CD4-positive, CD25-positive, alpha-beta regulatory T cell (primary cell): ENCODE data around the gene DENND1A. TPM values are rescaled to one million over a fixed set of nuclear protein-coding genes. Genes with fewer than 3 reads are reported as not detected.

Experiments
- ATAC-seq, 2 donors: fragments of 150-1000 bp; cut with Tn5 transposase; one replicate each; pipeline ENCODE4 v1.10.0; 2021; ENCODE audit warnings: low read depth in 2 of 2, moderate number of reproducible peaks in 2 of 2, moderate library complexity in 1 of 2
- DNase-seq, 3 donors: peaks; one replicate each; pipeline versions ENCODE4 v3.0.0 to v3.0.0-alpha.2; 2012 to 2022; ENCODE audit warnings: mixed read lengths in 1 of 3
- H3K27ac ChIP-seq: one replicate; pipeline ENCODE4 v1.7.0; 2013; ENCODE audit warnings: mild to moderate bottlenecking, low read length; ENCODE audit not compliant: insufficient read depth, poor library complexity, severe bottlenecking
- H3K27me3 ChIP-seq: one replicate; pipeline ENCODE4 v1.7.0; 2013; ENCODE audit warnings: low read length; ENCODE audit not compliant: control insufficient read depth, insufficient read depth
- H3K36me3 ChIP-seq: one replicate; pipeline ENCODE4 v1.7.0; 2013; ENCODE audit warnings: mild to moderate bottlenecking, low read length, moderate library complexity; ENCODE audit not compliant: control insufficient read depth, insufficient read depth
- H3K4me1 ChIP-seq: 2 replicates; pipeline ENCODE4 v1.7.0; 2013; ENCODE audit warnings: mild to moderate bottlenecking, low read length; ENCODE audit not compliant: insufficient read depth, control insufficient read depth, poor library complexity, severe bottlenecking
- H3K4me3 ChIP-seq: one replicate; pipeline ENCODE4 v1.7.0; 2013; ENCODE audit warnings: low read depth, mild to moderate bottlenecking, low read length, moderate library complexity
- H3K9me3 ChIP-seq, 2 experiments: 1 replicate in 1 of 2; 2 replicates in 1 of 2; pipeline ENCODE4 v1.7.0; 2013; ENCODE audit warnings: low read length in 2 of 2, mild to moderate bottlenecking in 1 of 2, moderate library complexity in 1 of 2; ENCODE audit not compliant: control insufficient read depth in 2 of 2
- H3K27ac Mint-ChIP-seq, 3 donors: one replicate each; pipeline ENCODE4 v1.8.0; 2020 to 2022; ENCODE audit warnings: mild to moderate bottlenecking in 3 of 3, mixed read lengths in 3 of 3, moderate library complexity in 2 of 3
- H3K27me3 Mint-ChIP-seq: one replicate; pipeline ENCODE4 v1.8.0; 2022; ENCODE audit warnings: mild to moderate bottlenecking, mixed read lengths
- H3K36me3 Mint-ChIP-seq: one replicate; pipeline ENCODE4 v1.8.0; 2020; ENCODE audit warnings: mixed read lengths
- H3K4me1 Mint-ChIP-seq, 4 donors: one replicate each; pipeline ENCODE4 v1.8.0; 2020 to 2022; ENCODE audit warnings: mixed read lengths in 4 of 4, mild to moderate bottlenecking in 1 of 4
- H3K4me3 Mint-ChIP-seq, 4 donors: one replicate each; pipeline ENCODE4 v1.8.0; 2020 to 2022; ENCODE audit warnings: mild to moderate bottlenecking in 4 of 4, mixed read lengths in 4 of 4, moderate library complexity in 3 of 4
- H3K9me3 Mint-ChIP-seq, 7 donors: one replicate each; pipeline ENCODE4 v1.8.0; 2020 to 2022; ENCODE audit warnings: mixed read lengths in 7 of 7, mild to moderate bottlenecking in 3 of 7, moderate library complexity in 2 of 7
- polyA plus RNA-seq, 4 donors: library from polyadenylated mRNA; unstranded; fragments of 300-500 nt; fragmentation: Illumina TruSeq; gene quantifications; one replicate each; pipeline ENCODE4 v1.2.3, GENCODE V29; 2021
- total RNA-seq: library from RNA; stranded (reverse); gene quantifications from one replicate; pipeline ENCODE4 v1.2.3, GENCODE V29; 2022

The DENND1A gene
- total and polyA plus RNA-seq, 5 donors from 2014 or later: 3.5 to 21.8 (median 4.7) TPM

GRCh38 chr9:123655681-123656423 is 274.1 kb downstream of the DENND1A start:
- no peaks in the 10 kb centered on the region for H3K27me3 ChIP-seq
- H3K4me1 ChIP-seq: no peaks in the 10 kb centered on the region
- ATAC-seq (no peak), DNase-seq (no peak)
- peaks cover 0 to 2% (median 0%) of the 10 kb centered on the region in 7 donors for H3K9me3 Mint-ChIP-seq
- no peak overlapping the region for H3K4me3 Mint-ChIP-seq
- H3K36me3 Mint-ChIP-seq: peaks cover 44% of the 10 kb centered on the region
- no peak overlapping the region for H3K27ac ChIP-seq
- no peaks in the 10 kb centered on the region for H3K9me3 ChIP-seq
- H3K27me3 Mint-ChIP-seq: no peaks in the 10 kb centered on the region
- H3K36me3 ChIP-seq: peaks cover 3% of the 10 kb centered on the region
- peak overlapping the region in 1 of 3 donors; percentile 9 for H3K27ac Mint-ChIP-seq
- H3K4me3 ChIP-seq: no peak overlapping the region
- H3K4me1 Mint-ChIP-seq: peaks cover 0 to 5% (median 2%) of the 10 kb centered on the region in 4 donors

GRCh38 chr9:123654994-123655637 is 274.8 kb downstream of the DENND1A start:
- Histone ChIP-seq H3K27me3 (no peaks in the 10 kb centered on the region), H3K4me3 (no peak overlapping the region), H3K27ac (no peak overlapping the region), H3K36me3 (peaks cover 3% of the 10 kb centered on the region), H3K4me1 (no peaks in the 10 kb centered on the region), H3K9me3 (no peaks in the 10 kb centered on the region)
- H3K36me3 Mint-ChIP-seq: peaks cover 41% of the 10 kb centered on the region
- no peak overlapping the region for H3K27ac Mint-ChIP-seq
- no peak for DNase-seq
- H3K4me3 Mint-ChIP-seq: no peak overlapping the region
- no peak for ATAC-seq
- H3K27me3 Mint-ChIP-seq: no peaks in the 10 kb centered on the region
- H3K4me1 Mint-ChIP-seq: peaks cover 0 to 5% (median 2%) of the 10 kb centered on the region in 4 donors
- H3K9me3 Mint-ChIP-seq: peaks cover 0 to 2% (median 0%) of the 10 kb centered on the region in 7 donors

DNA sequence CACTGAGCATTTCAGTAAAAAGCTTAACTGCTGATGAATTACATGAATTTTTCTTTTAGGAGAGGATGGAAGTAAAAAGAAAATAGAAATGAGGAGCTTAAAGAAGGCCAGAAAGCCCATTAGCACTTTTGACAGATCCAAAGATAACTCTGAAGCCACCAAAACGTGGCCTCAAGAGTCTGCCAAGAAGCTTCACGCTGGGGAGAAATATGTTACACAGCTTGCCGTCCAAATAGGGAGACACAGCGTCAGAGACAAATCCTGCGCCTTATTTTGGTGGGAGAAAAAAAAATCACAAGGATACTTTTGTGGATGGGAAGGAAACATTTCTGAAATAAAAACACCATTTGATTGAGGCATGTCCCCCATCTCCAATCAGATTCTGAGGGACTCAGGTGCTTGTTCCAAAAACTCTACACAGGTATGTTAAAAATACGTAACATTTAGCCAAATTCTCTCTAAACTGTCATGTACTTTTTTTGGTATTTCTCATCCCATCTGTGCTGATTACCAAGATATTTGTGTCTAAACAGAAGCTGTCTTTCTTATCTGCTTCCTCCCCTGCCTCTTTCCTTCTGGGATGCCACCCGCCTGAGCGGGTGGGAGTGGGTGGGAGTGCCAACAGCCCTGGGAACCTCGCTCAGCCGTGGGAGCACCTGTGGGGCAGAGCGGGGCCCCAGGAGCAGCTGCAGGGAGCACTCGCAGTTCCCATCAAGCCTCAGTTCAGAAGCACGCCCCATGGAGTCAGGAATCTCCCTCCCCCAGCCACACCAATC is 275.5 kb downstream of the DENND1A start:
- no peak overlapping the region for H3K4me3 Mint-ChIP-seq
- Histone ChIP-seq H3K27me3 (no peaks in the 10 kb centered on the region), H3K4me3 (no peak overlapping the region), H3K27ac (no peak overlapping the region), H3K4me1 (no peaks in the 10 kb centered on the region), H3K36me3 (peaks cover 3% of the 10 kb centered on the region), H3K9me3 (no peaks in the 10 kb centered on the region)
- H3K4me1 Mint-ChIP-seq: peaks cover 0 to 5% (median 2%) of the 10 kb centered on the region in 4 donors
- DNase-seq (no peak), ATAC-seq (no peak)
- H3K9me3 Mint-ChIP-seq: peaks cover 0 to 2% (median 0%) of the 10 kb centered on the region in 7 donors
- H3K36me3 Mint-ChIP-seq: peaks cover 41% of the 10 kb centered on the region
- H3K27ac Mint-ChIP-seq: no peak overlapping the region
- H3K27me3 Mint-ChIP-seq: no peaks in the 10 kb centered on the region

DNA sequence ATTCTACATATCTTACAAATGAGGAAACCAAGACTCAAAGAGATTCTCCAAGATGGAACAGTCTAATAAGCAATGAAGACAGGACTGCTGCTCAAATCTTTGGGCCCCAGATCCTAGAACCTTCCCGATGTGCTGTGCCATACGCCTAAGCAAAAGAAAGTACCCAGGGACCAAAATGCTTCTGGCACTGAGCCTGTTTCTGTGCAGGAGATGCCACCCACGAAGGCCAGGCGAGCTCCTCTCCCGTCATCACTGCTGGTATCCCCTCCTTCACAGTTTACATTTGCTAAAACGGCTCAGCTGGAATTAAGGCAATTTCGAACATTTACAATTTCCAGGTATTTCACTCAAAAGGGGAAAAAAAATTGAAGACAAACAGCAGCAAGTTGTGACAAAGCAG is 277.5 kb downstream of the DENND1A start:
- Mint-ChIP-seq H3K4me3 (no peak overlapping the region), H3K36me3 (peaks cover 48% of the 10 kb centered on the region)

DNA sequence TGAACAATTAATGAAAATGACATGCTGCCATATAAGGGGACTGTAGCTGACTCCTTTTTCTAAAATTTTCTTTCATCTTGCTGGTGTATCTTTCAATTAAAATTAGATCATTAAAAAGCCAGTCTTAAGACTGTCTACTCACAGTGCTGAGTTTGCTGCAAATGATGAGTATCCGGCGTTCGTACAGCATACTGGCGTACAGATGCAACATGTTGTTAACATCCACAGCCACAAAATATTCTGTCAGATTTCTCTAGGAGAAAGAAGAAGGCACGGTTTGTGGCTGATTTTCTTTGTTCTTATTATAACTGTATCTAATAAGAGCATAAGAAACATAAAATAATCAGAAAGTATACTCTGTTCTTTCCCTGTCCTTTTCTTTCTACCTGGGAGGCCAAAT is 278.1 kb downstream of the DENND1A start:
- H3K36me3 ChIP-seq: peaks cover 3% of the 10 kb centered on the region
- Mint-ChIP-seq H3K27me3 (no peaks in the 10 kb centered on the region), H3K9me3 (peaks cover 0 to 3% (median 2%) of the 10 kb centered on the region in 7 donors), H3K36me3 (peaks cover 50% of the 10 kb centered on the region), H3K4me1 (peaks cover 0 to 4% (median 0%) of the 10 kb centered on the region in 4 donors), H3K27ac (no peak overlapping the region), H3K4me3 (no peak overlapping the region)
- no peaks in the 10 kb centered on the region for H3K4me1 ChIP-seq
- ATAC-seq (no peak), DNase-seq (no peak)
- no peaks in the 10 kb centered on the region for H3K9me3 ChIP-seq
- no peak overlapping the region for H3K4me3 ChIP-seq
- H3K27me3 ChIP-seq: no peaks in the 10 kb centered on the region
- H3K27ac ChIP-seq: no peak overlapping the region

More for the DNA sequence above, 277.5 kb downstream of the DENND1A start:
- Mint-ChIP-seq H3K4me1 (peaks cover 0 to 4% (median 0%) of the 10 kb centered on the region in 4 donors), H3K27ac (no peak overlapping the region), H3K9me3 (peaks cover 0 to 2% (median under 1%) of the 10 kb centered on the region in 7 donors), H3K27me3 (no peaks in the 10 kb centered on the region)
- H3K4me3 ChIP-seq: no peak overlapping the region
- no peaks in the 10 kb centered on the region for H3K4me1 ChIP-seq
- H3K9me3 ChIP-seq: no peaks in the 10 kb centered on the region
- ATAC-seq (no peak), DNase-seq (no peak)
- H3K36me3 ChIP-seq: peaks cover 3% of the 10 kb centered on the region
- H3K27me3 ChIP-seq: no peaks in the 10 kb centered on the region
- no peak overlapping the region for H3K27ac ChIP-seq

DNA sequence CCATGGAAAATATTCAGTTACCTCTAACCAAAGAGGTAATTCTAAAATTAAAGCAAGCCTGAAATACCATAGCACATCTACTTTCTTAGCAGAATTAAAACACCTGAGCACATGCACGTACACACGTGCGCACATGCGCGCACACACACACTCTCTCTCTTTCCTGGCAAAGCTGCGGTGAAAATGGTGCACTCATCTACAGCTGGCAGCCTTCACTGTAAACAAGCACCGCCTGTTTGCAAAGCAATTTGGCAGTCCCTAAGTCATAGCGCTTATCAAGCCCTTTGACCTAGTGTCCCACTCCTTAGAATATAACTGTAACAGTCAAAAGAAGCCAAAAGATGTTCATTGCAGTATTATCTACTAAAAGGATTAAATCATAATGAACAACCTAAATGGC is 278.7 kb downstream of the DENND1A start:
- Mint-ChIP-seq H3K4me3 (no peak overlapping the region), H3K27me3 (no peaks in the 10 kb centered on the region)

DNA sequence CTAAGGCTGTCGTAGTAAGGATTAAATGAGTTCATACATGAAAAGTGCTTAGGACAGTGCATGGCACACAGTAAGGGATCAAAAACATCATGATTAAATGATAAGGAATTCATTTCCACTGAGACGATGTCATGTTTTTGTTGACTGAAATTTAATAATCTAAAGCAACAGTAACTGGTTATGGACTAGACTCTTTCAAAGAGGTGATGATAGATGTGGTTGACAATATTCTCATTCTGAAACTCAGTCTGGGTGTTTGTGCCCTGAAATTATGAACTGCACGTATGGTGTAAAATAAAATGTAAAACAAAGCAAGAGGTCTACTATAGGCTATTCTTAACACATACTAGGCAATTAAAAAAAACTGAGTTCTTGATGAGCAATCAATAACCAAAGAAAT is 280.0 kb downstream of the DENND1A start:
- Mint-ChIP-seq H3K9me3 (peaks cover 0 to 3% (median 0%) of the 10 kb centered on the region in 7 donors), H3K4me1 (peaks cover 0 to 4% (median 0%) of the 10 kb centered on the region in 4 donors), H3K4me3 (no peak overlapping the region), H3K27ac (no peak overlapping the region), H3K27me3 (no peaks in the 10 kb centered on the region), H3K36me3 (peaks cover 46% of the 10 kb centered on the region)
- DNase-seq (peak in 1 of 3 donors; percentile 32), ATAC-seq (no peak)
- Histone ChIP-seq H3K36me3 (peaks cover 3% of the 10 kb centered on the region), H3K4me3 (no peak overlapping the region), H3K4me1 (no peaks in the 10 kb centered on the region), H3K27ac (no peak overlapping the region), H3K27me3 (no peaks in the 10 kb centered on the region), H3K9me3 (no peaks in the 10 kb centered on the region)

More for the DNA sequence above, 278.7 kb downstream of the DENND1A start:
- Histone ChIP-seq H3K27ac (no peak overlapping the region), H3K4me1 (no peaks in the 10 kb centered on the region), H3K9me3 (no peaks in the 10 kb centered on the region), H3K27me3 (no peaks in the 10 kb centered on the region), H3K4me3 (no peak overlapping the region), H3K36me3 (peaks cover 3% of the 10 kb centered on the region)
- no peak for ATAC-seq
- H3K9me3 Mint-ChIP-seq: peaks cover 0 to 3% (median 2%) of the 10 kb centered on the region in 7 donors
- no peak for DNase-seq
- peaks cover 53% of the 10 kb centered on the region for H3K36me3 Mint-ChIP-seq
- H3K4me1 Mint-ChIP-seq: peaks cover 0 to 4% (median 0%) of the 10 kb centered on the region in 4 donors
- no peak overlapping the region for H3K27ac Mint-ChIP-seq
